Mucosa of descending colon (tissue), 3 donors: ENCODE measurements around the gene LEMD1. TPM values are rescaled to one million over a fixed set of nuclear protein-coding genes. Genes with fewer than 3 reads are reported as not detected.

ENCODE experiments used
- ATAC-seq: fragments of 200-7000 bp; cut with Tn5 transposase; one replicate; pipeline ENCODE4 v1.9.1; 2020; ENCODE audit warnings: mild to moderate bottlenecking, moderate library complexity
- DNase-seq, 3 donors: peaks; one replicate each; pipeline ENCODE4 v3.0.0-alpha.2; 2020
- H3K36me3 ChIP-seq: fragments of 200-600 bp; one replicate; pipeline ENCODE4 v1.8.0; 2021; ENCODE audit warnings: low read depth, mild to moderate bottlenecking
- H3K4me1 ChIP-seq: fragments of 200-600 bp; one replicate; pipeline ENCODE4 v1.8.0; 2021; ENCODE audit warnings: low read depth, mild to moderate bottlenecking
- H3K4me3 ChIP-seq: fragments of 200-600 bp; one replicate; pipeline ENCODE4 v1.8.0; 2021; ENCODE audit warnings: mild to moderate bottlenecking
- H3K9me3 ChIP-seq: fragments of 200-600 bp; one replicate; pipeline ENCODE4 v1.8.0; 2021; ENCODE audit warnings: mild to moderate bottlenecking
- intact Hi-C, 2 donors: fragments of 100-400 bp; cut with DNase I in 1 of 2; cut with micrococcal nuclease in 1 of 2; formaldehyde crosslinking; loops; one replicate each; pipeline versions ENCODE4 v1.11.0 to v1.11.1; 2022; cut with DNase I, micrococcal nuclease
- total RNA-seq, 3 donors: library from RNA; stranded (reverse); fragmentation: NEBNext Ultra II Directional in 2 of 3; extraction: Animal tissue kit (Norgen Biotek cat#: 25700) in 2 of 3; gene quantifications; one replicate each; pipeline versions ENCODE4 v1.2.1 to v1.2.4, GENCODE V29; 2021 to 2023
- TF ChIP-seq, protein P1 (sequence below): fragments of 200-600 bp; IDR thresholded peaks from one replicate; pipeline ENCODE4 v1.8.0; 2022; ENCODE audit warnings: antibody characterized with exemption, mild to moderate bottlenecking
- donor health status: DM: no; HTN: no; CAD: no; lungs with moderate emphysema.
- donor health status: DM: no; HTN: no; CAD: no.
- donor health status: DM: no; HTN: yes; CAD: no.

LEMD1 gene
- total RNA-seq, 3 donors from 2014 or later: not detected

DNA sequence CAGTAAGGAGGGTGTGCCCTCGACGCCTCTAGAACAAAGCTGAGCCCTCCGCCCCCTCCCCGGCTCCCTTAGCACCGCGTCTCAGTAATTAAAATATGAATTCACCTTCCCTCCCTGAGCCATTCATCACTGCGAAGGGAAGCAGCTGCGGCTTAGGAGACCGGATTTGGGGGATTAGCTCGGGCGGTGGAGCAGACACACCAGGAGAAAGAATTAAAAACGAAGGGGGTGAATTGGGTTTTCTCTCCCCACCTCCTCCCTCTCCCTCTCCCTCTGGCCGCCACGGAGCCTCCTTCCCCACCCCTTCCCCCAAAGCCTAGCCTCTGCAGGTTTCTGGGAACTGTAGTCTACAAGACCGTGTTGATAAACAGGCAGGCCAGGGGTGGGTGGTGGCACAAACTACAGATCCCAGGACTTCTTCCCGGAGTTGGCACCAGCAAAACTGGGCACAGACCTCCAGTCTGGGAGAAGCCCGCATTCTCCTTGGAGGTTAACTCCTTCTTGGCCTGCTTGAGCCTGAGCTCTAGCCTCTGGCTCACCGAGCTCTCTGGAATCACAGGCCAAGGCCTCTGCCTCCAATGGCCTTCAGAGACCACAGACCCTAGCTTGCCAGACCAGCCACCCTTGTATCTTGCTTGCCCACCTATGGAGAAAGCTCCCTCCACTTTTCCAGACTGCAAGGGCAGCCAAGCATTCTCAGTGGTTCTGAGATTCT, 23.2 kb upstream of the LEMD1 start:
- Histone ChIP-seq H3K4me3 (no peak overlapping the region), H3K36me3 (no peaks in the 10 kb centered on the region), H3K9me3 (no peaks in the 10 kb centered on the region), H3K4me1 (peaks cover 24% of the 10 kb centered on the region)
- intact Hi-C loops: no loop called here
- TF ChIP-seq, protein P1, sequence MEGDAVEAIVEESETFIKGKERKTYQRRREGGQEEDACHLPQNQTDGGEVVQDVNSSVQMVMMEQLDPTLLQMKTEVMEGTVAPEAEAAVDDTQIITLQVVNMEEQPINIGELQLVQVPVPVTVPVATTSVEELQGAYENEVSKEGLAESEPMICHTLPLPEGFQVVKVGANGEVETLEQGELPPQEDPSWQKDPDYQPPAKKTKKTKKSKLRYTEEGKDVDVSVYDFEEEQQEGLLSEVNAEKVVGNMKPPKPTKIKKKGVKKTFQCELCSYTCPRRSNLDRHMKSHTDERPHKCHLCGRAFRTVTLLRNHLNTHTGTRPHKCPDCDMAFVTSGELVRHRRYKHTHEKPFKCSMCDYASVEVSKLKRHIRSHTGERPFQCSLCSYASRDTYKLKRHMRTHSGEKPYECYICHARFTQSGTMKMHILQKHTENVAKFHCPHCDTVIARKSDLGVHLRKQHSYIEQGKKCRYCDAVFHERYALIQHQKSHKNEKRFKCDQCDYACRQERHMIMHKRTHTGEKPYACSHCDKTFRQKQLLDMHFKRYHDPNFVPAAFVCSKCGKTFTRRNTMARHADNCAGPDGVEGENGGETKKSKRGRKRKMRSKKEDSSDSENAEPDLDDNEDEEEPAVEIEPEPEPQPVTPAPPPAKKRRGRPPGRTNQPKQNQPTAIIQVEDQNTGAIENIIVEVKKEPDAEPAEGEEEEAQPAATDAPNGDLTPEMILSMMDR: no peak
- ATAC-seq (no peak), DNase-seq (peak in 1 of 3 donors; percentile 49)

DNA sequence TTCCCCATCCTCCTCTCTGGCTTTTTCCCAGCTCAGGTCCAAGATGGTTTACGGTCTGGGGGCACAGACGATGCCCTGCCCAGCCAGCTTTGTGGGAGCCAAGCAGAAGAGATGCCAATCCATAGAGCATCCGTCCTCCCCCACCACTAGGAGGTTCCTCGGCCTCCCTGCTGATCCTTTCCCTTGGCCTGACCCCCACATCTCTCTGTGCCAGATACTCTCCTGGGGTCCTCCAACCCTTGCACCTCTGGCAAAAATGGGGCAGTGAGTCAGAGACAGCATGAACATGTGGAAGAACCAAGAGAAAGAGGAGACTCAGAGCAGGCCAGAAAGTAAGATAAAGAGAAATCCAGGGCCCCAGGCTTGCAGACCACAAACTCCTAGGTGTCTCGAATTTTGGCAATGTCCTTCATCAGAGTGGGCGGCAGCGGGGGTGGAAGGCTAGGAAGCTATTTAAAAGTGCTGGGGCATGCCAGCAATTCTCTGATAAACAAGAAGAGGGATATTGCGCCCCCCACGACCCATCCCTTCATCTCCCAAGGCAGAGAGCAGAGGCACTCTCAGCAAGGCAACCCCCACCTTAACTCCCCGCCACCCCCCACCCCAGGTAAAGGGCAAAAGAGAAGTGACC, 22.6 kb upstream of the LEMD1 start:
- Histone ChIP-seq H3K4me3 (no peak overlapping the region), H3K4me1 (peaks cover 24% of the 10 kb centered on the region), H3K36me3 (no peaks in the 10 kb centered on the region), H3K9me3 (no peaks in the 10 kb centered on the region)
- intact Hi-C loops: no loop called here
- no peak for ATAC-seq
- TF ChIP-seq, protein P1: no peak
- no peak for DNase-seq

DNA sequence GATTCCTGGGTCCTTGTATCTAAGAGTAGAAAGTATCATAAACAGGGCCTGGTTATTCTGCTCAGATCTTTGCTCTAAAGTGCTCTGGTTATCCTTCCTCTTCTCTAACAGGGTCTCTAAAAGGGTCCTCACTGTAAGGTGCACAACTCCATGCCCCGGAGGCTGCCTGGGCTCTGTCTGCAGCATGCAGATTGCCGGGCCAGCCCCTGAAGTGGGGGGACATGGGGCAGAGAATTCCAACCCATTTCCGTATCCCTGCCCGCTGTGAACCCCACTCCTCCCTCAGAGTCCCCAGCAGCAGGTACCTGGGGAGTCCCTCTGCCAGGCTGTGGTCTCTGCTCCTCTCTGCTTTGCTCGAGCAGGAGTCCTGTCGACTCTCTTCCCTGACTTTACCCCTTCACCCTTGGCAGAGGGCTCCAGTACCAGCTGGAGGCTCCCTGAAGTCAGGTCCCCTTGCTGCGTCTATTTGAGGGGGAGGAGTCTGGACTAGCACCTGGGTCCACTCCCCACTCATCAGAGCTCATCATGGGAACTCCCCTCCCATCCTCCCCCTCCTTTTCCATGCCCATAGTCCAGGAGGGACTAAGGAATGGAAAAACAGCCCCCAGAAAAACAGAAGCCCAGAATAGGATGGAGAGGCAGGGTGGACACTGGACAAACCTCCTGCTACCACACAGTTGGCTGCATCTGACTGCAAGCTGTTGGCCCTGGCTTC, 21.9 kb upstream of the LEMD1 start:
- DNase-seq: no peak
- intact Hi-C loops: no loop called here
- ATAC-seq: no peak
- Histone ChIP-seq H3K4me3 (no peak overlapping the region), H3K36me3 (no peaks in the 10 kb centered on the region), H3K4me1 (peaks cover 24% of the 10 kb centered on the region), H3K9me3 (no peaks in the 10 kb centered on the region)
- TF ChIP-seq, protein P1: no peak

DNA sequence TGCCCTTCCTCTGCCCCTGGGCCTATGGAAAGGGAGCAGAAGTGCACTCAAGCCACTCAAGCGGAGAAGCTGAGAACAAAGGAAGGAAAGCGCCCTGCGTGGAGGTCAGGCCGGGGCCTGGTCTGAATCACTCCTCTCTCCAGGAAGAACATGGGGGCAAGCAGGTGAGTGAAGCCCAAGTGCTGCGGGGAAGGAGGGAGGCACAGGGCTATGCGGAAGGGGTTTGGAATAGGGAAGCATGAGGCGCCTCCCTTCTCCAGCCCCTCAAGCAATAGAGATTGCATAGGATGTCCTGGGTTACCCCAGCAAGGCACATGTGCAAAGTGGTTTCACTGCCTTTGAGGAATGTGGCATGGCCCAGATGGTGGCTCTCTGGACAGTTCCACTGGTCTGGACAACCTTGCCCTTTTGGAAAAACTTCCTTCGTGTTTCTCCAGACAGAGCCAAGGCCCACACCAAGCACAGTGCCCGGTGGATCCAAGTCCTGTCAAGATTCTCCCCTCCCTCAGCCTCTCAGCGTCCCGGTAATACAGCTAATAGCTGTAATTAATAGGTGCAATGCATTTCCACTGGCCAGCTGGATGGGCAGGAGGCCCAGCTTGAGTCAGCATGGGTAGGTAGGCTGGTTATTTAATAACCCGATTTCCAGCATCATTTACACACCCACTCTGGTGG, 20.3 kb upstream of the LEMD1 start:
- intact Hi-C loops: no loop called here
- H3K4me1 ChIP-seq: peaks cover 30% of the 10 kb centered on the region
- TF ChIP-seq, protein P1: no peak
- DNase-seq: no peak
- no peaks in the 10 kb centered on the region for H3K9me3 ChIP-seq
- H3K36me3 ChIP-seq: no peaks in the 10 kb centered on the region
- no peak for ATAC-seq
- H3K4me3 ChIP-seq: no peak overlapping the region

DNA sequence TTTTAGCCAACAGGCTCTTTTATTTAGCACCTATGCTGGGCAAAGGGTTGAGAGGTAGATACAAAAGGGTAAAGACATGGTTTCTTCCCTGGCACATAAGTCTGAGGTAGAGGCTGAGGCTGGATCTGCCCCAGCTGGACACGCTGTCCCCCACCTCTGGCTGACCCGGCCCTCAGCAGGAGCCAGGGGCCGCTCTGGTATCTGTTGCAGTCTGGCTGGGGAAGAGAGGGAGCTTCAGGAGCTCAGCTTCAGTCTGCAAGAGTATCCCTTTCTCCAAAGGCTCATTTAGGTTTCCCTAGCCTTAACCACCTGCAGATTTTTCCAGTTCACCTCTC, 19.8 kb upstream of the LEMD1 start:
- intact Hi-C loops: no loop called here
- no peak for DNase-seq
- H3K4me1 ChIP-seq: peaks cover 30% of the 10 kb centered on the region

More for the DNA sequence above, 19.8 kb upstream of the LEMD1 start:
- TF ChIP-seq, protein P1: no peak
- no peak for ATAC-seq
- H3K9me3 ChIP-seq: no peaks in the 10 kb centered on the region
- no peaks in the 10 kb centered on the region for H3K36me3 ChIP-seq
- no peak overlapping the region for H3K4me3 ChIP-seq
